ENCODE data around the gene HSD17B3. TPM values are rescaled to one million over a fixed set of nuclear protein-coding genes. Genes with fewer than 3 reads are reported as not detected.

HSD17B3 gene
- total and polyA plus RNA-seq, 2 donors (not counting 3 experiments of a cell fraction or from before 2014, with no cell fraction given) = 0.46 TPM; not detected in 1

- no peaks in the 10 kb centered on the region for H3K9me3 ChIP-seq (replicated peaks; ENCODE audit: control insufficient read depth, insufficient read depth, low read length)
- H3K27me3 ChIP-seq (ENCODE audit: control insufficient read depth in 2 of 2, insufficient read depth in 2 of 2, low read length in 2 of 2) = peaks cover 4 to 19% of the 10 kb centered on the region in 2 experiments
- H3K79me2 ChIP-seq (ENCODE audit: control insufficient read depth, insufficient read depth, low read length) = no peaks in the 10 kb centered on the region
- no peaks in the 10 kb centered on the region for H4K20me1 ChIP-seq (replicated peaks; ENCODE audit: control insufficient read depth, extremely low read depth, insufficient read depth, low read length)
- ChIA-PET CTCF (no interaction called here), POLR2A (no interaction called here)
- H3K9me1 ChIP-seq (replicated peaks; ENCODE audit: control insufficient read depth, extremely low read depth, insufficient read depth, low read length) = no peaks in the 10 kb centered on the region
- H3K4me2 ChIP-seq (ENCODE audit: insufficient read depth, low read length) = no peak overlapping the region
- no peak overlapping the region for H3K27ac ChIP-seq (ENCODE audit: insufficient read depth, low read depth, low read length)
- dilution Hi-C loops (cut with MboI; ENCODE audit: extremely low pct_ligation_motif_present, low sequenced_read_pairs) = no loop called here
- H2AFZ ChIP-seq (ENCODE audit: low read depth, low read length) = no peak overlapping the region
- H3K36me3 ChIP-seq (ENCODE audit: control insufficient read depth in 2 of 2, extremely low read depth in 1 of 2, insufficient read depth in 2 of 2, low read length in 2 of 2) = no peaks in the 10 kb centered on the region
- H3K4me3 ChIP-seq (replicated peaks in 1 of 3; ENCODE audit: insufficient read depth in 1 of 3, low read depth in 1 of 3, low read length in 3 of 3) = no peak overlapping the region
- intact Hi-C loops (cut with micrococcal nuclease) = no loop called here
- no peak for TF ChIP-seq EZH2 (IDR thresholded peaks at IDR 0.05; ENCODE audit: borderline replicate concordance, low read depth, low read length, severe bottlenecking)
- TF ChIP-seq, protein P1, sequence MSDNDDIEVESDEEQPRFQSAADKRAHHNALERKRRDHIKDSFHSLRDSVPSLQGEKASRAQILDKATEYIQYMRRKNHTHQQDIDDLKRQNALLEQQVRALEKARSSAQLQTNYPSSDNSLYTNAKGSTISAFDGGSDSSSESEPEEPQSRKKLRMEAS (IDR thresholded peaks at IDR 0.05; ENCODE audit: insufficient read depth, insufficient read length) = no peak
- TF ChIP-seq, protein P2, sequence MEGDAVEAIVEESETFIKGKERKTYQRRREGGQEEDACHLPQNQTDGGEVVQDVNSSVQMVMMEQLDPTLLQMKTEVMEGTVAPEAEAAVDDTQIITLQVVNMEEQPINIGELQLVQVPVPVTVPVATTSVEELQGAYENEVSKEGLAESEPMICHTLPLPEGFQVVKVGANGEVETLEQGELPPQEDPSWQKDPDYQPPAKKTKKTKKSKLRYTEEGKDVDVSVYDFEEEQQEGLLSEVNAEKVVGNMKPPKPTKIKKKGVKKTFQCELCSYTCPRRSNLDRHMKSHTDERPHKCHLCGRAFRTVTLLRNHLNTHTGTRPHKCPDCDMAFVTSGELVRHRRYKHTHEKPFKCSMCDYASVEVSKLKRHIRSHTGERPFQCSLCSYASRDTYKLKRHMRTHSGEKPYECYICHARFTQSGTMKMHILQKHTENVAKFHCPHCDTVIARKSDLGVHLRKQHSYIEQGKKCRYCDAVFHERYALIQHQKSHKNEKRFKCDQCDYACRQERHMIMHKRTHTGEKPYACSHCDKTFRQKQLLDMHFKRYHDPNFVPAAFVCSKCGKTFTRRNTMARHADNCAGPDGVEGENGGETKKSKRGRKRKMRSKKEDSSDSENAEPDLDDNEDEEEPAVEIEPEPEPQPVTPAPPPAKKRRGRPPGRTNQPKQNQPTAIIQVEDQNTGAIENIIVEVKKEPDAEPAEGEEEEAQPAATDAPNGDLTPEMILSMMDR (IDR thresholded peaks at IDR 0.05; ENCODE audit: extremely low read depth in 1 of 2, insufficient read depth in 1 of 2, low read depth in 1 of 2, low read length in 2 of 2) = no peak
- no peak for DNase-seq (ENCODE audit: low read depth, low spot score)
- BruUV-seq (replicated peaks) = no TSS peak
- FAIRE-seq = no peak
- H3K9ac ChIP-seq (replicated peaks; ENCODE audit: extremely low read depth, insufficient read depth, low read length) = no peak overlapping the region
- H3K4me1 ChIP-seq (ENCODE audit: control insufficient read depth, extremely low read depth, insufficient read depth, low read length) = no peaks in the 10 kb centered on the region
These were observed 114.8 kb downstream of the HSD17B3 start for GRCh38 chr9:96187151-96187555.

DNA sequence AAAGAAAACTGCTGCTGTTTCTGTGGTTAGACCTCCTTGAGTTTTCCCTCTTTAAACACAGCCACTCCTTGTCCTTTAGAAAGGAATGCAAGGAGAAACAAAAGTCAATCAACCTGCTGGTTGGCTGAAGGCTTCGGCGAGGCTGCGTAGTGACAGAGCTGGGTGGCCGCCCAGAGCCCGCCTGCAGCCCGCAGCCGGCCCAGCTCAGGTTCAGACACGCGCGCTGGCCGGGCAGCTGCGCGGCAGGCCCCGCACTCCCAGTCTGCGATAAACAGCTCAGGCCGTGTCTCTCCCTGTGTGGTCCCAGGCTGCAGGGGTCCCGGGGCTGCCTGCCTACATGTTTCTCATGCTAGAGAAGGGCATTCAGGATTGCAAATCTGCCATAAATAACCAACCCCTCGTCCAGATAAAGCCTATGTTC is 115.4 kb downstream of the HSD17B3 start:
- Histone ChIP-seq H3K9ac (replicated peaks; ENCODE audit: extremely low read depth, insufficient read depth, low read length) (no peak overlapping the region), H3K4me3 (replicated peaks in 1 of 3; ENCODE audit: insufficient read depth in 1 of 3, low read depth in 1 of 3, low read length in 3 of 3) (no peak overlapping the region), H3K9me1 (replicated peaks; ENCODE audit: control insufficient read depth, extremely low read depth, insufficient read depth, low read length) (no peaks in the 10 kb centered on the region), H3K9me3 (replicated peaks; ENCODE audit: control insufficient read depth, insufficient read depth, low read length) (no peaks in the 10 kb centered on the region), H3K27me3 (ENCODE audit: control insufficient read depth in 2 of 2, insufficient read depth in 2 of 2, low read length in 2 of 2) (peaks cover 4 to 19% of the 10 kb centered on the region in 2 experiments), H4K20me1 (replicated peaks; ENCODE audit: control insufficient read depth, extremely low read depth, insufficient read depth, low read length) (no peaks in the 10 kb centered on the region), H3K4me1 (ENCODE audit: control insufficient read depth, extremely low read depth, insufficient read depth, low read length) (no peaks in the 10 kb centered on the region), H3K79me2 (ENCODE audit: control insufficient read depth, insufficient read depth, low read length) (no peaks in the 10 kb centered on the region), H2AFZ (ENCODE audit: low read depth, low read length) (no peak overlapping the region), H3K36me3 (ENCODE audit: control insufficient read depth in 2 of 2, extremely low read depth in 1 of 2, insufficient read depth in 2 of 2, low read length in 2 of 2) (no peaks in the 10 kb centered on the region), H3K27ac (ENCODE audit: insufficient read depth, low read depth, low read length) (no peak overlapping the region), H3K4me2 (ENCODE audit: insufficient read depth, low read length) (no peak overlapping the region)
- FAIRE-seq = no peak
- no peak for DNase-seq (ENCODE audit: low read depth, low spot score)
- BruUV-seq (replicated peaks) = no TSS peak
- CTCF ChIA-PET = no interaction called here
- POLR2A ChIA-PET = no interaction called here
- dilution Hi-C loops (cut with MboI; ENCODE audit: extremely low pct_ligation_motif_present, low sequenced_read_pairs) (no loop called here), intact Hi-C loops (cut with micrococcal nuclease) (no loop called here)
- TF ChIP-seq JUN (IDR thresholded peaks at IDR 0.05; ENCODE audit: borderline replicate concordance, insufficient read depth, insufficient read length, low read depth) (no peak), POLR2AphosphoS5 (IDR thresholded peaks at IDR 0.05; ENCODE audit: insufficient read depth, low read depth, low read length) (no peak), FOS (IDR thresholded peaks at IDR 0.05; ENCODE audit: borderline replicate concordance, insufficient read depth, low read length) (no peak), MYC (IDR thresholded peaks at IDR 0.05; ENCODE audit: low read depth, low read length) (no peak), POLR2A (IDR thresholded peaks at IDR 0.05; ENCODE audit: low read depth, low read length) (no peak), EZH2 (IDR thresholded peaks at IDR 0.05; ENCODE audit: borderline replicate concordance, low read depth, low read length, severe bottlenecking) (no peak), GATA2 (IDR thresholded peaks at IDR 0.05; ENCODE audit: insufficient read depth, insufficient read length, low read depth, low read length) (no peak)
- TF ChIP-seq, protein P1 (IDR thresholded peaks at IDR 0.05; ENCODE audit: insufficient read depth, insufficient read length) = no peak
- TF ChIP-seq, protein P2 (IDR thresholded peaks at IDR 0.05; ENCODE audit: extremely low read depth in 1 of 2, insufficient read depth in 1 of 2, low read depth in 1 of 2, low read length in 2 of 2) = no peak

All from endothelial cell of umbilical vein (primary cell).